Endothelial cell of umbilical vein (primary cell): ENCODE measurements around the gene TJP1. TPM values are rescaled to one million over a fixed set of nuclear protein-coding genes. Genes with fewer than 3 reads are reported as not detected.

Experiments used
- BruUV-seq: library from RNA; stranded (reverse); fragments of 400-500 nt; replicated peaks from 2 replicates; lab custom pipeline; 2021; lab: Mats Ljungman, UMichigan
- CTCF ChIA-PET: fragments of 300-600, 350-600 bp; sonication (Branson Sonifier 250); formaldehyde crosslinking; loops from one replicate; lab custom pipeline; 2021; ENCODE audit warnings: antibody characterized with exemption, inconsistent platforms; lab: Charles Lee
- POLR2A ChIA-PET: fragments of 300-600, 350-600 bp; sonication (Branson Sonifier 250); formaldehyde crosslinking; loops from one replicate; lab custom pipeline; 2021; ENCODE audit warnings: antibody characterized with exemption, inconsistent platforms; lab: Charles Lee
- DNase-seq: peaks from one replicate; pipeline ENCODE4 v3.0.0-alpha.2; 2011; ENCODE audit warnings: low read depth, low spot score
- FAIRE-seq: peaks from 2 replicates; lab custom pipeline; 2011; peaks lifted over from hg19 to GRCh38; lab: Jason Lieb, UNC
- H2AFZ ChIP-seq: 2 replicates; pipeline ENCODE4 v1.6.0; 2012; ENCODE audit warnings: low read depth, low read length, control low read depth, inconsistent platforms
- H3K27ac ChIP-seq: 2 replicates; pipeline ENCODE4 v1.5.1; 2011; ENCODE audit warnings: low read depth, mild to moderate bottlenecking, control low read depth, low read length, moderate library complexity; ENCODE audit not compliant: insufficient read depth
- H3K27me3 ChIP-seq, 2 experiments: 2 replicates each; pipeline versions ENCODE4 v1.6.0 to v1.6.1; 2011; ENCODE audit warnings: low read length in 2 of 2, mixed read lengths in 1 of 2; ENCODE audit not compliant: control insufficient read depth in 2 of 2, insufficient read depth in 2 of 2
- H3K36me3 ChIP-seq, 2 experiments: 2 replicates in 1 of 2; 3 replicates in 1 of 2; pipeline ENCODE4 v1.5.1; 2011; ENCODE audit warnings: low read length in 2 of 2, mild to moderate bottlenecking in 1 of 2, moderate library complexity in 1 of 2; ENCODE audit not compliant: control insufficient read depth in 2 of 2, insufficient read depth in 2 of 2; ENCODE audit errors: extremely low read depth in 1 of 2
- H3K4me1 ChIP-seq: 3 replicates; pipeline ENCODE4 v1.5.1; 2011; ENCODE audit warnings: mild to moderate bottlenecking, low read length; ENCODE audit not compliant: control insufficient read depth, insufficient read depth; ENCODE audit errors: extremely low read depth
- H3K4me2 ChIP-seq: 2 replicates; pipeline ENCODE4 v1.6.1; 2011; ENCODE audit warnings: low read length, control low read depth, mixed read lengths; ENCODE audit not compliant: insufficient read depth
- H3K4me3 ChIP-seq, 3 experiments: fragments of 200-600 bp in 1 of 3; sonication (generic), shearing (Covaris generic) in 1 of 3; replicated peaks in 1 of 3; 2 replicates each; pipeline ENCODE4 v1.5.1; 2011 to 2016; ENCODE audit warnings: control low read depth in 3 of 3, low read length in 3 of 3, mild to moderate bottlenecking in 2 of 3, inconsistent platforms in 1 of 3, low read depth in 1 of 3, moderate library complexity in 1 of 3; ENCODE audit not compliant: insufficient read depth in 1 of 3
- H3K79me2 ChIP-seq: 2 replicates; pipeline ENCODE4 v1.6.0; 2012; ENCODE audit warnings: low read length, inconsistent platforms; ENCODE audit not compliant: control insufficient read depth, insufficient read depth
- H3K9ac ChIP-seq: replicated peaks from 2 replicates; pipeline ENCODE3; 2011; ENCODE audit warnings: low read length, control low read depth; ENCODE audit not compliant: insufficient read depth; ENCODE audit errors: extremely low read depth
- H3K9me1 ChIP-seq: replicated peaks from 3 replicates; pipeline ENCODE4 v1.6.0; 2011; ENCODE audit warnings: mild to moderate bottlenecking, low read length; ENCODE audit not compliant: control insufficient read depth, insufficient read depth; ENCODE audit errors: extremely low read depth
- H3K9me3 ChIP-seq: replicated peaks from 2 replicates; pipeline ENCODE4 v1.5.1; 2012; ENCODE audit warnings: low read length, inconsistent platforms; ENCODE audit not compliant: control insufficient read depth, insufficient read depth
- H4K20me1 ChIP-seq: replicated peaks from 2 replicates; pipeline ENCODE3; 2011; ENCODE audit warnings: mild to moderate bottlenecking, low read length; ENCODE audit not compliant: control insufficient read depth, insufficient read depth; ENCODE audit errors: extremely low read depth
- CTCF ChIP-seq, 2 donors: IDR thresholded peaks; 1 replicate in 1 of 2; 2 replicates in 1 of 2; pipeline ENCODE4 v1.5.1; 2011; ENCODE audit warnings: low read length in 2 of 2, mild to moderate bottlenecking in 2 of 2, moderate library complexity in 2 of 2, control low read depth in 1 of 2, inconsistent platforms in 1 of 2, low read depth in 1 of 2; ENCODE audit not compliant: insufficient read depth in 1 of 2; ENCODE audit errors: extremely low read depth in 1 of 2
- EZH2 ChIP-seq: IDR thresholded peaks from 2 replicates; pipeline ENCODE4 v1.6.1; 2012; ENCODE audit warnings: borderline replicate concordance, low read depth, mild to moderate bottlenecking, moderate library complexity, low read length, inconsistent platforms; ENCODE audit not compliant: severe bottlenecking
- FOS ChIP-seq: IDR thresholded peaks from 2 replicates; pipeline ENCODE4 v1.6.1; 2011; ENCODE audit warnings: mild to moderate bottlenecking, low read length, moderate library complexity, borderline replicate concordance; ENCODE audit not compliant: insufficient read depth
- GATA2 ChIP-seq: IDR thresholded peaks from 2 replicates; pipeline ENCODE4 v1.7.0; 2011; ENCODE audit warnings: low read depth, mild to moderate bottlenecking, moderate library complexity, mixed read lengths, low read length; ENCODE audit not compliant: insufficient read length, insufficient read depth
- JUN ChIP-seq: IDR thresholded peaks from 2 replicates; pipeline ENCODE4 v1.6.1; 2011; ENCODE audit warnings: borderline replicate concordance, low read depth; ENCODE audit not compliant: insufficient read length, insufficient read depth
- MAX ChIP-seq: IDR thresholded peaks from 2 replicates; pipeline ENCODE4 v1.6.1; 2011; ENCODE audit not compliant: insufficient read depth, insufficient read length
- MYC ChIP-seq: IDR thresholded peaks from one replicate; pipeline ENCODE4 v1.6.1; 2011; ENCODE audit warnings: mild to moderate bottlenecking, low read depth, low read length
- POLR2A ChIP-seq: IDR thresholded peaks from 2 replicates; pipeline ENCODE4 v1.6.1; 2012; ENCODE audit warnings: low read depth, mild to moderate bottlenecking, control low read depth, low read length
- POLR2AphosphoS5 ChIP-seq: IDR thresholded peaks from 2 replicates; pipeline ENCODE4 v1.6.1; 2012; ENCODE audit warnings: low read depth, mild to moderate bottlenecking, control low read depth, low read length, moderate library complexity; ENCODE audit not compliant: insufficient read depth
- dilution Hi-C: fragments of 300-500 bp; cut with MboI; formaldehyde crosslinking; loops from one replicate; pipeline ENCODE4 v1.15.0; 2019; ENCODE audit warnings: low sequenced_read_pairs; ENCODE audit not compliant: extremely low pct_ligation_motif_present
- intact Hi-C: fragments of 100-400 bp; cut with micrococcal nuclease; formaldehyde crosslinking; loops from one replicate; pipeline ENCODE4 v1.10.0; 2022
- polyA plus RNA-seq, 4 experiments: library from polyadenylated mRNA; depleted of rRNA in 3 of 4; stranded (reverse) in 3 of 4; unstranded in 1 of 4; fragments of >200 nt; gene quantifications; 2 replicates each; pipeline versions ENCODE4 v1.2.1 to v1.2.3, GENCODE V29; 2011 to 2012; ENCODE audit warnings: missing spikeins in 1 of 4
- total RNA-seq: library from RNA; stranded (reverse); gene quantifications from 2 replicates; pipeline ENCODE4 v1.2.3, GENCODE V29; 2021

Gene TJP1
- total and polyA plus RNA-seq, 2 donors (not counting 3 experiments of a cell fraction or from before 2014, with no cell fraction given), result 45.6 to 128 TPM

GRCh38 chr15:29820394-29821154, 1.7 kb downstream of the TJP1 start:
- dilution Hi-C loops, result loop anchor here (10.0 kb wide), 1 partner anchor 146 kb away; no protein-coding TSS in a partner anchor
- TSS peak; percentile 34 for BruUV-seq

More at GRCh38 chr15:29820394-29821154, 1.7 kb downstream of the TJP1 start:
- H3K4me2 ChIP-seq, result peak overlapping the region; percentile 100
- H3K27me3 ChIP-seq, result no peaks in the 10 kb centered on the region
- POLR2A ChIA-PET, result interaction anchor here (0.6 to 2.0 kb wide), 4 partner anchors 20 to 1725 kb away, joined by 3 to 7 read pairs (median 4); no protein-coding TSS in a partner anchor
- CTCF ChIA-PET, result interaction anchor here (0.7 to 4.4 kb wide), 16 partner anchors 8 to 254 kb away, joined by 3 to 52 read pairs (median 4); no protein-coding TSS in a partner anchor
- peak overlapping the region; percentile 98 to 100 (median 99) for H3K4me3 ChIP-seq
- DNase-seq (peak; percentile 62), FAIRE-seq (peak; percentile 38)
- no peak for TF ChIP-seq JUN
- TF ChIP-seq GATA2, result no peak
- TF ChIP-seq MYC, result no peak
- TF ChIP-seq MAX, result no peak
- no peak for TF ChIP-seq FOS
- TF ChIP-seq POLR2A, result no peak
- no peak for TF ChIP-seq EZH2
- TF ChIP-seq CTCF (IDR thresholded peaks at IDR 0.05; ENCODE audit: extremely low read depth in 1 of 2, insufficient read depth in 1 of 2, low read depth in 1 of 2, low read length in 2 of 2), result no peak
- TF ChIP-seq POLR2AphosphoS5, result no peak
- no peaks in the 10 kb centered on the region for H3K9me1 ChIP-seq
- H3K27ac ChIP-seq, result peak overlapping the region; percentile 94
- H2AFZ ChIP-seq, result no peak overlapping the region
- H3K79me2 ChIP-seq, result peaks cover 60% of the 10 kb centered on the region
- intact Hi-C loops, result loop anchor here (1.0 to 5.0 kb wide), 4 partner anchors 15 to 123 kb away; no protein-coding TSS in a partner anchor
- peaks cover 47% of the 10 kb centered on the region for H3K4me1 ChIP-seq
- H4K20me1 ChIP-seq, result peaks cover 6% of the 10 kb centered on the region
- no peaks in the 10 kb centered on the region for H3K36me3 ChIP-seq
- H3K9me3 ChIP-seq, result no peaks in the 10 kb centered on the region
- peak overlapping the region; percentile 97 for H3K9ac ChIP-seq
